ENCODE data around the gene TLK1. TPM values are rescaled to one million over a fixed set of nuclear protein-coding genes. Genes with fewer than 3 reads are reported as not detected.

TLK1 gene
- total and polyA plus RNA-seq, 2 donors (not counting 1 experiment from before 2014, with no cell fraction given) = 23.5 to 29.9 TPM

- H3K9me3 ChIP-seq (ENCODE audit: control insufficient read depth, insufficient read depth, low read depth, low read length) = no peaks in the 10 kb centered on the region
- H3K4me3 ChIP-seq (replicated peaks in 1 of 4; ENCODE audit: control extremely low read depth in 1 of 4, insufficient read depth in 1 of 4, low read depth in 3 of 4, low read length in 4 of 4) = no peak overlapping the region
- H3K9ac ChIP-seq (ENCODE audit: insufficient read depth, low read length) = no peak overlapping the region
- no peak overlapping the region for H3K27ac ChIP-seq (ENCODE audit: insufficient read depth, low read length)
- DNase-seq (ENCODE audit: low read depth in 2 of 2) = no peak
- H3K27me3 ChIP-seq (ENCODE audit: control insufficient read depth, insufficient read depth, low read length) = no peaks in the 10 kb centered on the region
- no peak overlapping the region for H3K4me2 ChIP-seq (ENCODE audit: extremely low read depth, insufficient read depth, low read length)
- no peak overlapping the region for H2AFZ ChIP-seq (ENCODE audit: low read length)
- no peaks in the 10 kb centered on the region for H3K36me3 ChIP-seq (ENCODE audit: control insufficient read depth, insufficient read depth, low read length)
- H3K4me1 ChIP-seq (ENCODE audit: control insufficient read depth, extremely low read depth, insufficient read depth, low read length) = no peaks in the 10 kb centered on the region
- TF ChIP-seq CTCF (conservative IDR thresholded peaks at IDR 0.05 in 1 of 2, IDR thresholded peaks at IDR 0.05 in 1 of 2; ENCODE audit: low read depth in 1 of 2, low read length in 2 of 2) (no peak), EZH2 (IDR thresholded peaks at IDR 0.05; ENCODE audit: low read length, missing control alignments) (no peak)
- no peaks in the 10 kb centered on the region for H4K20me1 ChIP-seq (ENCODE audit: control insufficient read depth, extremely low read depth, insufficient read depth, low read length)
- H3K79me2 ChIP-seq (ENCODE audit: control insufficient read depth, insufficient read depth, low read length) = no peaks in the 10 kb centered on the region
Observed at GRCh38 chr2:171178993-171179392, 18.3 kb upstream of the TLK1 start.

- TF ChIP-seq EZH2 (IDR thresholded peaks at IDR 0.05; ENCODE audit: low read length, missing control alignments) = no peak
- no peak for TF ChIP-seq CTCF (conservative IDR thresholded peaks at IDR 0.05 in 1 of 2, IDR thresholded peaks at IDR 0.05 in 1 of 2; ENCODE audit: low read depth in 1 of 2, low read length in 2 of 2)
- Histone ChIP-seq H3K27me3 (ENCODE audit: control insufficient read depth, insufficient read depth, low read length) (no peaks in the 10 kb centered on the region), H3K4me3 (replicated peaks in 1 of 4; ENCODE audit: control extremely low read depth in 1 of 4, insufficient read depth in 1 of 4, low read depth in 3 of 4, low read length in 4 of 4) (no peak overlapping the region), H3K9me3 (ENCODE audit: control insufficient read depth, insufficient read depth, low read depth, low read length) (no peaks in the 10 kb centered on the region), H3K9ac (ENCODE audit: insufficient read depth, low read length) (no peak overlapping the region), H3K36me3 (ENCODE audit: control insufficient read depth, insufficient read depth, low read length) (no peaks in the 10 kb centered on the region), H3K27ac (ENCODE audit: insufficient read depth, low read length) (no peak overlapping the region), H2AFZ (ENCODE audit: low read length) (no peak overlapping the region), H4K20me1 (ENCODE audit: control insufficient read depth, extremely low read depth, insufficient read depth, low read length) (no peaks in the 10 kb centered on the region), H3K4me2 (ENCODE audit: extremely low read depth, insufficient read depth, low read length) (no peak overlapping the region), H3K4me1 (ENCODE audit: control insufficient read depth, extremely low read depth, insufficient read depth, low read length) (no peaks in the 10 kb centered on the region), H3K79me2 (ENCODE audit: control insufficient read depth, insufficient read depth, low read length) (no peaks in the 10 kb centered on the region)
- DNase-seq (ENCODE audit: low read depth in 2 of 2) = no peak
Observed at GRCh38 chr2:171176516-171176915, 15.8 kb upstream of the TLK1 start.

GRCh38 chr2:171174075-171174474 is 13.4 kb upstream of the TLK1 start:
- Histone ChIP-seq H4K20me1 (ENCODE audit: control insufficient read depth, extremely low read depth, insufficient read depth, low read length) (no peaks in the 10 kb centered on the region), H3K27ac (ENCODE audit: insufficient read depth, low read length) (no peak overlapping the region), H3K27me3 (ENCODE audit: control insufficient read depth, insufficient read depth, low read length) (no peaks in the 10 kb centered on the region), H3K79me2 (ENCODE audit: control insufficient read depth, insufficient read depth, low read length) (no peaks in the 10 kb centered on the region), H3K9ac (ENCODE audit: insufficient read depth, low read length) (no peak overlapping the region), H3K4me2 (ENCODE audit: extremely low read depth, insufficient read depth, low read length) (no peak overlapping the region), H3K36me3 (ENCODE audit: control insufficient read depth, insufficient read depth, low read length) (no peaks in the 10 kb centered on the region), H3K9me3 (ENCODE audit: control insufficient read depth, insufficient read depth, low read depth, low read length) (no peaks in the 10 kb centered on the region), H2AFZ (ENCODE audit: low read length) (no peak overlapping the region), H3K4me1 (ENCODE audit: control insufficient read depth, extremely low read depth, insufficient read depth, low read length) (no peaks in the 10 kb centered on the region), H3K4me3 (replicated peaks in 1 of 4; ENCODE audit: control extremely low read depth in 1 of 4, insufficient read depth in 1 of 4, low read depth in 3 of 4, low read length in 4 of 4) (no peak overlapping the region)
- DNase-seq (ENCODE audit: low read depth in 2 of 2) = no peak
- TF ChIP-seq EZH2 (IDR thresholded peaks at IDR 0.05; ENCODE audit: low read length, missing control alignments) = no peak
- TF ChIP-seq CTCF (conservative IDR thresholded peaks at IDR 0.05 in 1 of 2, IDR thresholded peaks at IDR 0.05 in 1 of 2; ENCODE audit: low read depth in 1 of 2, low read length in 2 of 2) = no peak

All from fibroblast of lung (primary cell).